PC-9 (cell line): Measurements from ENCODE around the gene TBCE. TPM values are rescaled to one million over a fixed set of nuclear protein-coding genes. Genes with fewer than 3 reads are reported as not detected.

Experiments used
- BruUV-seq: library from RNA; stranded (reverse); fragments of 400-500 nt; replicated peaks from 2 replicates; lab custom pipeline; 2021; lab: Mats Ljungman, UMichigan
- CTCF ChIA-PET: fragments of 300-600 bp; sonication (Branson Sonifier 250); formaldehyde crosslinking; loops from one replicate; lab custom pipeline; 2022; ENCODE audit warnings: antibody characterized with exemption; lab: Charles Lee
- POLR2A ChIA-PET: fragments of 300-600 bp; sonication (Branson Sonifier 250); formaldehyde crosslinking; loops from one replicate; lab custom pipeline; 2022; ENCODE audit warnings: antibody characterized with exemption; ENCODE audit not compliant: unreplicated experiment; lab: Charles Lee
- DNase-seq, 2 experiments: peaks; one replicate each; pipeline versions ENCODE4 v3.0.0 to v3.0.0-alpha.2; 2015 to 2022; ENCODE audit warnings: mixed read lengths in 1 of 2
- H2AFZ ChIP-seq: fragments of 200-600 bp; sonication (generic); 2 replicates; pipeline ENCODE4 v1.8.1; 2017; ENCODE audit warnings: antibody characterized with exemption
- H3F3A ChIP-seq: fragments of 200-600 bp; sonication (generic); 2 replicates; pipeline ENCODE4 v1.8.1; 2017; ENCODE audit warnings: antibody characterized with exemption, mild to moderate bottlenecking, low read depth; ENCODE audit not compliant: insufficient read depth
- H3K27ac ChIP-seq: fragments of 200-600 bp; sonication (generic); 2 replicates; pipeline ENCODE4 v1.6.1; 2016; ENCODE audit warnings: mixed run types
- H3K27me3 ChIP-seq: fragments of 200-600 bp; sonication (generic); 2 replicates; pipeline ENCODE4 v1.6.1; 2016; ENCODE audit warnings: low read depth, mixed run types; ENCODE audit not compliant: insufficient read depth
- H3K36me3 ChIP-seq: fragments of 200-600 bp; sonication (generic); 2 replicates; pipeline ENCODE4 v1.6.1; 2016; ENCODE audit warnings: low read depth, mixed run types
- H3K4me1 ChIP-seq: fragments of 200-600 bp; sonication (generic); replicated peaks from 2 replicates; pipeline ENCODE4 v1.6.1; 2016; ENCODE audit warnings: mixed run types; ENCODE audit not compliant: insufficient read depth
- H3K4me2 ChIP-seq: fragments of 200-600 bp; sonication (generic); 2 replicates; pipeline ENCODE4 v1.6.1; 2017; ENCODE audit warnings: mixed run types
- H3K4me3 ChIP-seq: fragments of 200-600 bp; sonication (generic); 2 replicates; pipeline ENCODE4 v1.6.1; 2016; ENCODE audit warnings: mixed run types
- H3K79me2 ChIP-seq: fragments of 200-600 bp; sonication (generic); 2 replicates; pipeline ENCODE4 v1.6.1; 2017; ENCODE audit warnings: low read depth, mixed run types
- H3K9me2 ChIP-seq: fragments of 200-600 bp; sonication (generic); 2 replicates; pipeline ENCODE4 v1.8.1; 2017; ENCODE audit warnings: mild to moderate bottlenecking; ENCODE audit not compliant: insufficient read depth
- H3K9me3 ChIP-seq: fragments of 200-600 bp; sonication (generic); 2 replicates; pipeline ENCODE4 v1.8.1; 2016; ENCODE audit warnings: low read depth; ENCODE audit not compliant: insufficient read depth
- H4K20me1 ChIP-seq: fragments of 200-600 bp; sonication (generic); 2 replicates; pipeline ENCODE4 v1.8.1; 2017; ENCODE audit not compliant: insufficient read depth
- EZH2 ChIP-seq: fragments of 200-600 bp; sonication (generic); IDR thresholded peaks from 2 replicates; pipeline ENCODE4 v1.8.0; 2017; ENCODE audit warnings: antibody characterized with exemption, low read depth
- intact Hi-C: fragments of 100-400 bp; cut with micrococcal nuclease; formaldehyde crosslinking; loops from one replicate; pipeline ENCODE4 v1.10.0; 2022; ENCODE audit not compliant: unreplicated experiment
- total RNA-seq: library from RNA; stranded (reverse); gene quantifications from 2 replicates; pipeline ENCODE4 v1.2.3, GENCODE V29; 2021
- TF ChIP-seq, protein P1 (sequence below): fragments of 200-600 bp; sonication (generic); conservative IDR thresholded peaks from 2 replicates; pipeline ENCODE4 v1.6.1; 2017; ENCODE audit warnings: mixed run types, antibody characterized with exemption, mild to moderate bottlenecking, moderate library complexity

Gene TBCE
- total RNA-seq, 1 experiment from 2014 or later, result 18.9 TPM

DNA sequence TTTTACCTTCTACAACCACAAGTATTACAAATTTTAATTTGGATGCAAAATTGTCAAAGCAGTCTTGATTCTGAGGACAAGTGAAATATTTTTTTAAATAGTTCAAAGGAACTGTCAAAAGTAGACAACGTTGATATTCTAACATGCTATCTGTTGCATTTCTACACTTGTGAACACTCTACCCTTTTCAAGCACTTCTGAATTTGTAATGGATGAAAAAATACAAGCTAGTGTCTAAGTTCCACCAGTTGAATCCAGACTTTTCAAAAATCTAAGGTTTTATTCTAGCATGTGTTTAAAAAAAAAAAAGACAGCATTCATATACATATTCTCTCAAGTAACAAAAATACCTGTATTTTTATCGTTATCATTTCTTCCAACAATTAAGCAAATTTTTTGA lies 41.4 kb upstream of the TBCE start:
- H3K9me3 ChIP-seq, result no peaks in the 10 kb centered on the region
- peaks cover 18% of the 10 kb centered on the region; the same call in 1 of the 2 replicates for H3K36me3 ChIP-seq
- POLR2A ChIA-PET, result interaction anchor here (0.6 kb wide), 2 partner anchors 62 to 914 kb away, joined by 5 to 6 read pairs; no protein-coding TSS in a partner anchor
- H3K4me3 ChIP-seq, result peak overlapping the region; percentile 89
- peaks cover 37% of the 10 kb centered on the region for H4K20me1 ChIP-seq
- intact Hi-C loops, result loop anchor here (5.0 to 10.0 kb wide), 3 partner anchors 164 to 954 kb away; partner anchors contain the start of genes COA6, RBM34 and TOMM20
- H3K4me2 ChIP-seq, result peak overlapping the region; percentile 94
- no peaks in the 10 kb centered on the region for H3K9me2 ChIP-seq
- peaks cover 29% of the 10 kb centered on the region for H3K4me1 ChIP-seq
- H3F3A ChIP-seq, result peaks cover 16% of the 10 kb centered on the region
- H3K27me3 ChIP-seq, result no peaks in the 10 kb centered on the region
- CTCF ChIA-PET, result interaction anchor here (0.6 kb wide), 2 partner anchors 15 to 37 kb away, joined by 3 to 4 read pairs; no protein-coding TSS in a partner anchor
- DNase-seq, result no peak
- no peak overlapping the region for H2AFZ ChIP-seq
- peaks cover 89% of the 10 kb centered on the region for H3K79me2 ChIP-seq
- TF ChIP-seq, protein P1, sequence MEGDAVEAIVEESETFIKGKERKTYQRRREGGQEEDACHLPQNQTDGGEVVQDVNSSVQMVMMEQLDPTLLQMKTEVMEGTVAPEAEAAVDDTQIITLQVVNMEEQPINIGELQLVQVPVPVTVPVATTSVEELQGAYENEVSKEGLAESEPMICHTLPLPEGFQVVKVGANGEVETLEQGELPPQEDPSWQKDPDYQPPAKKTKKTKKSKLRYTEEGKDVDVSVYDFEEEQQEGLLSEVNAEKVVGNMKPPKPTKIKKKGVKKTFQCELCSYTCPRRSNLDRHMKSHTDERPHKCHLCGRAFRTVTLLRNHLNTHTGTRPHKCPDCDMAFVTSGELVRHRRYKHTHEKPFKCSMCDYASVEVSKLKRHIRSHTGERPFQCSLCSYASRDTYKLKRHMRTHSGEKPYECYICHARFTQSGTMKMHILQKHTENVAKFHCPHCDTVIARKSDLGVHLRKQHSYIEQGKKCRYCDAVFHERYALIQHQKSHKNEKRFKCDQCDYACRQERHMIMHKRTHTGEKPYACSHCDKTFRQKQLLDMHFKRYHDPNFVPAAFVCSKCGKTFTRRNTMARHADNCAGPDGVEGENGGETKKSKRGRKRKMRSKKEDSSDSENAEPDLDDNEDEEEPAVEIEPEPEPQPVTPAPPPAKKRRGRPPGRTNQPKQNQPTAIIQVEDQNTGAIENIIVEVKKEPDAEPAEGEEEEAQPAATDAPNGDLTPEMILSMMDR, result no peak
- TF ChIP-seq EZH2, result no peak
- no peak overlapping the region for H3K27ac ChIP-seq
- BruUV-seq, result no TSS peak

DNA sequence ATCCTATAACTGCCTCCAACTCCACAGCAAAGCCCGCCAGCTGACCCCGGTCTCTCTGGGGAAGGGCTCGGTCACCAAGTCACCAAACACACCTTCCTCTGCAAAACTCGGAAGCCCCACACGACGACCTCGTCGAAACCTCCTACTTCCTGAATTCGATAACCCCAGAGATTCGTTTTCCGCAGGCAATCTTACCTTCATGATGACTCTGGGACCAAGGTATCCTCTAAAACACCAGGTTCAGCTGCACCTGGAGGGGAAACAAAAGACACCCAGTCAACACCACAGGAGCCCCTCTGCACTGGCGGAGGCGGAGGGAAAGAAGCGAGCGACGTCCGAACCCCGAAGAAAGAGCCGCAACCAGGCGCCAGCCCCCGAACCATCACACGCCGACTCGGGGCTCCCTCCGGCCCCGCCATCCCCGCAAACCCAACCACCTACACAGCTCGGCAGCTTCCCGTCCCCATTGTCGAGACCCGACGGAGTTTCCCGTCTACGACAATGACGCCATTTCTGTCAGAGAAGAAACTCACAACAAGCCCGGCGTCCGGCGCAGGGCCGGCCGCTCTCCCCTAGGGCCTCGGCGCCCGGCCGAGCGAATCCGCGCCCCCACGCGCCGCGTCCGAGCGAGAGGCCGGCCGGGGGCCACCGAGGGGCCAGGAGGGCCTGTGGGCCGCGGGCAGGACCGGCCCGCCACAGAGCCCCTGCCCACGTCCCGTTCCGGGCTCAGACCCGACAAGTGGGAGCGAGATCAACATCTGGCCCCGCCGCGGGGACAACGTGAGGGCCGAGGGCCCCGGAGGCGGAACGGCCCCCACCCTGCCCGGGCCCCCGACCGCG lies 40.3 kb upstream of the TBCE start:
- H3K4me2 ChIP-seq, result peak overlapping the region; percentile 94
- H3K79me2 ChIP-seq, result peaks cover 89% of the 10 kb centered on the region
- intact Hi-C loops, result loop anchor here (5.0 to 10.0 kb wide), 3 partner anchors 165 to 955 kb away; partner anchors contain the start of genes COA6, RBM34 and TOMM20
- H3K27me3 ChIP-seq, result no peaks in the 10 kb centered on the region
- H3K9me2 ChIP-seq, result no peaks in the 10 kb centered on the region
- H3K27ac ChIP-seq, result peak overlapping the region; percentile 46
- no peak for TF ChIP-seq EZH2
- TF ChIP-seq, protein P1, result no peak
- POLR2A ChIA-PET, result no interaction called here
- peak in 1 of 2 experiments; percentile 18 for DNase-seq
- CTCF ChIA-PET, result no interaction called here
- H3K36me3 ChIP-seq, result peaks cover 20% of the 10 kb centered on the region; the same call in 1 of the 2 replicates
- H3K4me1 ChIP-seq, result peaks cover 40% of the 10 kb centered on the region
- BruUV-seq, result no TSS peak
- H4K20me1 ChIP-seq, result peaks cover 32% of the 10 kb centered on the region
- H2AFZ ChIP-seq, result peak overlapping the region; percentile 74
- no peaks in the 10 kb centered on the region for H3K9me3 ChIP-seq
- peak overlapping the region; percentile 89 for H3K4me3 ChIP-seq
- H3F3A ChIP-seq, result peaks cover 16% of the 10 kb centered on the region

DNA sequence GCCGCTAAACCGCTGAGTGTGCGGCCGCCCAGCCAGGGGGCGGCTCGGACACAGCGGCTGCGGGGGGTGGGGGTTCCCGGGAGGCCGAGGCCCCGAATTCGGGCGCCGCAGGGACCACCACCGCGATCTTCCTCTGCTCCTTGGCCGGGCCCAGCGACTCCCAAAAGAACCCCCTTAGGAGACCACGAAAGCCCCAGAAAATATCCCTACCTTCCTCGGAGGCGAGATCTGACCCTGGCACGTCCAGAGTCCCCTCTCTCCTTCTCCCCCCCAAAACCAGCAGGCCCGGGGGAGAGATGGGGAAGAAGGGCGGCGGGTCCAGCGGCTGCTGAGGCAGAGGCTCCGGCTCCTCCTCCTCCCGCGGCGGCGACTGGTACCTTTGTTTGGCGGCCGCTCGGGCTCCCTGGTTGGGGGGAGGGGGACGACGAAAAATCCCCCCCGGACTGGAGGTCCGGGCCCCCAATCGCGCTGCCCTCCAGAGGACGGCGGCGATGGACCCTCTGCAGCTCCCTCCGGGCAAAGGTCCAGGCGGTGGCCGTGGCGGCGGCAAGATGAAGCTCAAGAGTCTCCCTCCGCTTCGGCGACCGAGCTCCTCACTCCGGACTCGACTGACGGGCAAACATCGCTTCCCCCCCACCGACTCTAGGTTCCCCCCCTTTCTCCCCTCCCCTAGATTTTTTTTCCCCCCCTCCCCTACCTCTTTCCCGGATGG lies 39.5 kb upstream of the TBCE start, which contains the start of gene ARID4B:
Gene ARID4B, minus strand, starts transcription at position 621 of the 712 bp plus-strand sequence. CDS start 1,260 bp downstream, outside the sequence.
- H3K4me1 ChIP-seq, result peaks cover 47% of the 10 kb centered on the region
- H3K9me2 ChIP-seq, result peaks cover 5% of the 10 kb centered on the region; the same call in 1 of the 2 replicates
- ChIA-PET POLR2A (interaction anchor here (0.5 to 0.8 kb wide), 8 partner anchors 11 to 1204 kb away, joined by 3 to 33 read pairs (median 6); no protein-coding TSS in a partner anchor), CTCF (interaction anchor here (0.9 to 1.1 kb wide), 2 partner anchors 88 to 89 kb away, joined by 3 to 5 read pairs; no protein-coding TSS in a partner anchor)
- peaks cover 89% of the 10 kb centered on the region for H3K79me2 ChIP-seq
- peaks cover 24% of the 10 kb centered on the region; the same call in 1 of the 2 replicates for H3K36me3 ChIP-seq
- H2AFZ ChIP-seq, result peak within 1 kb of the TSS; percentile 74
- H3K27me3 ChIP-seq, result no peaks in the 10 kb centered on the region
- H3K9me3 ChIP-seq, result no peaks in the 10 kb centered on the region
- H3K4me2 ChIP-seq, result peak within 1 kb of the TSS; percentile 94
- H3K27ac ChIP-seq, result peak within 1 kb of the TSS; percentile 79
- H3F3A ChIP-seq, result peaks cover 16% of the 10 kb centered on the region
- intact Hi-C loops, result loop anchor here (1.0 to 10.0 kb wide), 9 partner anchors 31 to 955 kb away; partner anchors contain the start of genes B3GALNT2, COA6, RBM34 and TBCE
- peak; percentile 13 to 44 for DNase-seq
- BruUV-seq, result TSS peak; percentile 50
- peak within 1 kb of the TSS; percentile 89 for H3K4me3 ChIP-seq
- TF ChIP-seq, protein P1, result no peak
- no peak for TF ChIP-seq EZH2
- peaks cover 30% of the 10 kb centered on the region for H4K20me1 ChIP-seq
